ENCODE data around the gene CSPG5.
A peak's percentile ranks its signal among the peaks of the same experiment; 100 is the strongest.

Gene CSPG5

DNA sequence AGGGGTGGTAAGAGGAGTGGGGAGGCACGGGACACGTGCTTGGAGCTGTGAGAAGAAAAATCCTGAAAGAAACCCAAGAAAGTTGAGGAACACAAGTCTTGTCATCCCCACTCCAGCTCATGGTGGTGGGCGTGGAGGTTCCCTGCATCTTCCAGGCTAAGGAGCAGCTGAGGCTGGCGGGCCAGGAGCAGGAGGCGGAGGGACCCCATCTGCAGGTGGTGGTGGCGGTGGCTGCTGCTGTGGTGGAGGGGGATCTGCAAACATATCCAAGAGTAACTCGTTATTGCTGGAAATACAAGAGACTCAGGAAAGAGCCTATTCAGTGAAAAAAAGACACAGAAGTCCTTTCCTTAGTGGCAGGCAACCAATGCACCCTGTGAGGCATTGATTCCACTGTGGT lies 9.4 kb upstream of the CSPG5 start:
- DNase-seq (ENCODE audit: low read depth in 2 of 2), result no peak

GRCh38 chr3:47586746-47587145 lies 8.1 kb upstream of the CSPG5 start:
- no peak for DNase-seq (ENCODE audit: low read depth in 2 of 2)

DNA sequence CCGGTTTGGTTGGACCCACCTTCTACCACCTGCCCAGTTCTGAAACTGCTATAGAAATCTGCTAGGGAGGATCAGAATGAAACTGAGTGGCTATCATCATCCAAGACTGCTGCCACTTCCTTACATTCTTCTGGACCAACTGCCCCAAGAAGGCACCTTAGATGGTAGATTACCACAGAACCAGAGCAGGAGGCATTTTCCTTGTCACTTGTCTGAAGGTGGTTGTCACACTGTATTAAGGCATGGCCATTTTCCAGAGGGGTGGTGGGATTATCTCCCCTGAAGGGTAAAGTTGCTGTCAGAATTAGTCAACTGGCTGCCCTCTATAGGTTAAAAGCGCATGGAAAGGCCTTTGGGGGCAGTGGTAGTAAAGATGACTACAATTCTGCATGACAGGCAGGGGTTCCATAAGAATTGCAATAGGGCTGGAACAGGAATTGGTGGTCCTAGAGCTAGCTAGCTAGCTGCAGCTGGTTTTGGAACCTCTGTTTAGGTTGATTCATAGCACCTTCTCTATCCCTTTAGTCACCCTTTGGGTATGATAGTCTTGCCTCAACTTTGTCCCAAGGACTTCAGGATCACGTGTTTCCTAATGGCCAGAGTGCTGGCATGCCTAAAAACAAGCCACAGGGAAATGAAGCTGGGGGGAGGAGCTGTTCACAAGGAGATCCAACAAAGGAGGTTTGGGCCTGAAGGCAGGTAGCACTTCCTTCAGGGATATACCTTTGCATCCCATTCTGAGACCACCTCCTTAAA lies 4.8 kb upstream of the CSPG5 start:
- no peak for DNase-seq (ENCODE audit: low read depth in 2 of 2)

DNA sequence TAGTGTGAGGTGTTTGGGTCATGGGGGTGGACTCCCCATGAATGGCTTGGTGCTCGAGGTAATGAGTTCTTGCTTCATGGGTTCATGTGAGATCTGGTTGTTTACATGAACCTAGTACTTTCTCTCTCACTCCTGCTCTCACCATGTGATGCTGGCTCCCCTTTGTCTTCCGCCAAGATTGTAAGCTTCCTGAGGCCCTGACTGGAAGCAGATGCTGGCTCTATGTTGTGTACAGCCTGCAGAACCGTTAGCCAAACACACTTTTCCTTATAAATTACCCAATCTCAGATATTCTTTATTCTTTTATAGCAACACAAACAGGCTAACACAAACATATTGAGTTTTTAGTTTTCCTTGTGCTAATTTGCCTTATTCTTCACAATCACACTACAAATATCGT lies 3.2 kb upstream of the CSPG5 start:
- no peak for DNase-seq (ENCODE audit: low read depth in 2 of 2)

DNA sequence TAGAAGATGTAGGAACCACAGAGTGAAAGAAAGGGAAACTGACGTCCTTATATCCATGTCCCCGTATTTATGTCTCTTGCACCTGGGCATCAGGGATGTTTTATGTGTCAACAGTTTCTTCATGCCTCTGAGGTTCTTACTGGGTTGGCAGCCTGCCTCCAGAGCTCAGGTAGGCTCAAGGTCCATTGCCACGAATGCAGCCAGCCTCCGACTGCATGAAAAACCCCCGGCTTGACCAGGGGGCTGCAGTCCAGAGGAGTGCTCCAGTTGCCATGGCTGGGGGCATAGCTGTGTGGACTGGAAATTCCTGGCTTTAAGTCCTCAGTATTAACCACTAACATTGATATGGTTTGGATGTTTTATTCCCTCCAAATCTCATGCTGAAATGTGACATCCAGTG lies 2.8 kb upstream of the CSPG5 start:
- DNase-seq (ENCODE audit: low read depth in 2 of 2), result no peak

DNA sequence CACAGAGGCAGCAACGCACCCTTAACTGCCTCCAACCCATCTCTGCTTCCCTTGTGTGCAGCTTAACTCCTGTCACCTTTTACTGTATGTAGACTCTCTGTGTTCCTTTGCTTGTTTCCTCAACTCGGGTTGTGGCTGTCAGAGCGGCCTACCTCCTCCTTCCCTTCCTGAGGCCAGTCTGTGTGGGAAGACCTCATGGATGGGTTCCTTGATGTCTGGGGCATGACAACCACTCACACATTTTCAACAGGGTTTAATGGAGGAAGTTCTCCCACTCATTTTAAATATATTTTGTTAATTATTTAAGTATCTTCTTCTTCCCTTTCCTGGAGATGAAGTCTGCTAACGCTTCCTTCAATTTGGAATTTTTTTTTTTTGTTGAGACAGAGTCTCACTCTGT lies 1.8 kb upstream of the CSPG5 start:
- DNase-seq (ENCODE audit: low read depth in 2 of 2), result no peak

GRCh38 chr3:47579875-47580274 lies 1.2 kb upstream of the CSPG5 start:
- no peak for DNase-seq (ENCODE audit: low read depth in 2 of 2)

GRCh38 chr3:47578119-47578632 lies 489 bp downstream of the CSPG5 start:
- peak in 1 of 2 donors; percentile 16 for DNase-seq (ENCODE audit: low read depth in 2 of 2)

GRCh38 chr3:47577583-47578118 lies 1.0 kb downstream of the CSPG5 start:
- no peak for DNase-seq (ENCODE audit: low read depth in 2 of 2)

GRCh38 chr3:47573190-47574172 lies 5.2 kb downstream of the CSPG5 start:
- DNase-seq (ENCODE audit: low read depth in 2 of 2), result no peak

DNA sequence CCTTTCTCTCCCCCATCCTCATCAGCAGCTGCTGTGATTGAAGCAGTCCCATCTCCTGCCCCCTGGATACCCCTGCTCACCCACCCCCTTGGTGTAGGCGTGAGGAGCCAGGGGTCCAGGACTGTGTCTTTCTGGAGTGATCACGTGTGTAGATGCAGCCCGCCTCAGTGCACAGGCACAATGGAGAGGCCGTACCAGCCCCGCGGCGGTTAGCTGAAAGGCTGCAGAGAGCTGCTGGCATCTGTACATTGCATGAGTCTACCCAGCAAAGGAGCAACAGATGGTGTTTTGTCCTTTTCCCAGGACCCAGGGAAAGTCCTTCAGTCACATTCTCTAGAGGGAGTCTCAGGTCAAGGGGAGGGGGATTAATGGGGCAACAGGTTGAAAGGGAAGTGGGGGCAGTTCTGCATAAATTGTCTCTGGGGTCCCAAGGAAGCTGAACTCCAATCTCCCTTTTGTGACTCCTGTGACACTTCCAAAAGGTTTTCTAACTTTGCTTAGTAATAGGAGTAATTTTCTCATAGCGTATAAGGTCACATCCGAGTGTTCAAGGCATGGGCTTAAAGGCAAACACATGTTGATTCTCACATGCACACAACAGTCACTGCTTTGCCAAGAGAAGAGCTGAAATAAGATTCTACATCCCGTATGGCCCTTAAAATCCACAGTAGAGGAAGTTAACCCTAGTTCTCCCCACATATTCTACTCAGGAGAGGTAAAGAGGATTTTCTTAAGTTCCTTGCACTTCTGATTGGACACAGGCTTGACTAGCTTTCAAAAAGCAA lies 7.1 kb downstream of the CSPG5 start:
- no peak for DNase-seq (ENCODE audit: low read depth in 2 of 2)

DNA sequence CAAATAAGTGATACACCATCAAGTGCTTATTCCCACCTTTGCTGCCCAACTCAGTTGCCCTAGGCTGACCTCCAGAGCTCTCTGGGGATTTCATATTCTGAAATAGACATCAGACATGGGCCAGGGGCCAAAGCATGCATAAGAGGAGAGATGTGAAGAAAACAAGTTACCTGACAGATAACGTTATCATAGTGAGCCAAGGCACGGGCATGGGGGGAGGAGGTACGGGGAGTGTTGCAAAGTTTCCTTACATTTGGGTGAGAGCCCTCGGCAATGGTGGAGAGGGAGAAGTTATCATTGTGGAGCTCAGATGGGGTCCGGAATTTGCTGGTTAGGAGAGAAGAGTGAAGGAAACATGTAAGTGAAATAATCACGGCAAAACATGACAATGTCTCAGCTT lies 9.8 kb downstream of the CSPG5 start:
- DNase-seq (ENCODE audit: low read depth in 2 of 2), result no peak

GRCh38 chr3:47567149-47567548 lies 11.5 kb downstream of the CSPG5 start:
- DNase-seq (ENCODE audit: low read depth in 2 of 2), result no peak

GRCh38 chr3:47566667-47567066 lies 12.0 kb downstream of the CSPG5 start:
- DNase-seq (ENCODE audit: low read depth in 2 of 2), result no peak

DNA sequence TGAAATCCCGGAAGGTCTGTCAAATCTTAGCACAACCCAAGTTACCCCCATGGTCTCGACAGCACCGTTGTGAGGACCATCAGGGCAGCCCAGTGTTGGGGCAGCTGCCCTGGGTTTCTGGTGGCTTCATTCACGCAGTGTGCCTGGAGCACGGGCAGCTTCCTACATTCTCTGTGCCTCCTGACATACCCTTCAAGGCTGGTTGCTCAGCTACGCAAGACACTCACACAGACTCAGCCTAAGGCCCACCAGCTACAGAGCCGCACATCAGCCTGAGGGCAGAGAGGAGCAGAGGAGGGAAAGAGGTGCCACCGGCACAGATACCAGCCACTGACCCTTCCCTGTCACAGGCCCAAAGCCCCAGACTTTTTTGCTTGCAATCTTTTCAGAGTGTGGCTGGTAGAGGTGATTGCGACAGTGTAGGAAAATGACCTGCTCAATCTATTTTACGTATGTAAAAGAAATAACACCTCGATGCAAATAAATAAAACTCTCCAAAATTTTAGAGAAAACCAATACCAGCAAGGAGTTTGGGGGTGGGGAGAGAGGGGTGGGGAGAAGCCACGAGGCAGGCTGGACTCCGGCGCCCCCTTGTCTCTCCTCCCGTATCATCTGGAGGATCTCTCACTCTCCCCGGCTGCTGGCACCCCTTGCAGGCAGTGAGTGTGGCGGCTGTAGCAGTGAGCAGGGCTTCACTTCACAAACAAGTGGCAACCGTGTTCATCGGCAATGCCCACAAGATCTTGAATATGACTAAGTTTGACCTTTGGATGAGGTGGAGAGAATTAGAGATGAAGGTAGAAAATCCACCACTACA lies 12.7 kb downstream of the CSPG5 start:
- no peak for DNase-seq (ENCODE audit: low read depth in 2 of 2)

DNA sequence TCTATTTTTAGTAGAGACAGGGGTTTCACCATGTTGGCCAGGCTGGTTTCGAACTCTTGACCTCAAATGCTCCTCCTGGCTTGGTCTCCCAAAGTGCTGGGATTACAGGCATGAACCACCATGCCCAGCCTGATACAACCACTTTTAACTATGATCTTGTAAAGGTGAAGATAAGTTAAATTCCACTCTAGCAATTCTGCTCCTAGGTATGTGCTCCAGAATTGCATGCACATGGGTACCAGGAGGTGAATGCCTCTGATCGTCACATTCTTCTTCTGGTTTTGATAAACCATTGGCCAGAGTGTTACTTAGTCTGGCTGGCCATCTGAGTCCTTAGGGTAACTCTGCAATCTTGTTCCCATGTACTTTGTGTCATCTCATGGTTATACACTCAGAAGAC lies 22.3 kb downstream of the CSPG5 start:
- DNase-seq (ENCODE audit: low read depth in 2 of 2), result no peak

DNA sequence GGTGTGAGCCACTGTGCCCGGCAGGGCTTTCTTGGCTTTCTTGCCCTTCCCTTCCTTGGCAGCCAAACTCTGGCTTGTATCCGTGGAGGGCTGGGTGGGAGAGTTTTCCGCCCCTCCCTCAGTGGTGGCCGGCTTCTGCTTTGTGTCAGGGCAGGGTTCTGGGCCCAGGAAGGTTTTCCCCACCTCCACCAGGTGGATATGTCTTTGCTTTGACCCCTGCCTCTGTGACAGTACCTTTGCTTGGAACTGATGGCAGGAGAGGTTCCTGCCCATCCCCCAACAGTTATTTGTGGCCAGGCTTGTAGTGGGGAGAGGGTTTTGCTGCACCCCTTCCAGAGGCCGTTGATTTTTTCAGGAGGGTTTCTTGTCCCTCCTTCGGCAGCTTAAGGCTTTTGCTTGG lies 24.3 kb downstream of the CSPG5 start:
- no peak for DNase-seq (ENCODE audit: low read depth in 2 of 2)

- no peak for DNase-seq (ENCODE audit: low read depth in 2 of 2)
Measured at GRCh38 chr3:47553407-47553806, 25.3 kb downstream of the CSPG5 start.

DNA sequence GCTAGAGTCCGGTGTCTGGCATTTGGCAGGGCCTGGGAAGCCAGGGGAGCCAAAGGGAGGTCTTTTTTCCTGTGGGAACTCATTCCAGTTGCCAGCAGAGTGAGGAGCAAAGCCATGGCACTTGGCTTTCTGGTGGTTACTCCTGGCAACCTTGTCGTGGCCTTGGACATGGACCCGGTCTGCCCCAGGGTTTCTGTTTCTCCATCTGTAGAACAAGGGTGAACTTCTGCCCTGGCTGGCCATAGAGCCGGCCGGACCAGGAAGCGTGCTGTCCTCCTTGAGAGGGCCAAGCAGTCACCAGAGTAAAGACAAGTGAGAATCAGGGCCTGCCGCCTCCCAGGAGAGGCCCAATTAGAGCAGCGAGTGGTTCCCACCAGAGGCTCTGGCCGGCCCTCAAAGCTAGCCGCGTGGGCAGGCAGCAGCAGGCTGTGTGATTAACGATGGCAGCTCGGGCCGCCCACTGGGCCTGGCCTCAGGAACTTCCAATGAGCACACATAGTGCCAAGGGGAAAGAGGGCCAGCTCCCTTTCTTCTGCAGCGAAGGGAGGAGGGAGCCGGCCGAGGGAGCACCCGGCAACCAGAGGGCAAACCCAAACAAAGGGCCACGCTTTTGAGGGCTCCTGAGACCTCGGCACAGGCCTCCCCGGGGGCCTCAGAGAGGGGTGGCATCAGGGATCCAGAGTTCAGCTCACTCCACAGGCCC lies 36.0 kb downstream of the CSPG5 start:
- DNase-seq (ENCODE audit: low read depth in 2 of 2), result no peak

- DNase-seq (ENCODE audit: low read depth in 2 of 2), result no peak
Measured at GRCh38 chr3:47541583-47542108, 37.0 kb downstream of the CSPG5 start.
